Measurements from ENCODE around the gene ZBTB7A. TPM values are rescaled to one million over a fixed set of nuclear protein-coding genes. Genes with fewer than 3 reads are reported as not detected.

Gene ZBTB7A
- total and polyA plus RNA-seq, 2 of the 4 experiments (the other 2 are of a cell fraction): 3.2 to 10.3 TPM

- POLR2A ChIA-PET (ENCODE audit: unreplicated experiment): no interaction called here
Measured at GRCh38 chr19:4089946-4090345, 23.2 kb upstream of the ZBTB7A start.

More at GRCh38 chr19:4089946-4090345, 23.2 kb upstream of the ZBTB7A start:
- ATAC-seq (ENCODE audit: low read depth) (no peak), DNase-seq (no peak)
- H3K14ac ChIP-seq (replicated peaks; ENCODE audit: low read depth, low read length): no peak overlapping the region
- no peak overlapping the region for H2BK5ac ChIP-seq (ENCODE audit: low read depth, low read length, poor library complexity, severe bottlenecking)
- no peak overlapping the region for H3K18ac ChIP-seq (ENCODE audit: low read depth, low read length)
- no peaks in the 10 kb centered on the region for H3K27me3 ChIP-seq (ENCODE audit: control insufficient read depth, insufficient read depth, low read length)
- no peak overlapping the region for H3K4ac ChIP-seq (ENCODE audit: low read depth, low read length)
- H3K27ac ChIP-seq (ENCODE audit: insufficient read depth, low read length): no peak overlapping the region
- H2AFZ ChIP-seq (replicated peaks; ENCODE audit: low read length, poor library complexity): no peak overlapping the region
- H3K79me1 ChIP-seq (ENCODE audit: low read depth in 1 of 2, low read length in 2 of 2): no peaks in the 10 kb centered on the region
- no TSS peak for BruUV-seq (replicated peaks)
- CTCF ChIA-PET: no interaction called here
- H4K8ac ChIP-seq (ENCODE audit: low read depth in 2 of 2, low read length in 2 of 2): no peak overlapping the region
- no peak overlapping the region for H2BK20ac ChIP-seq (ENCODE audit: low read depth, low read length)
- no peak overlapping the region for H3K56ac ChIP-seq (ENCODE audit: extremely low read depth, insufficient read depth, low read length)
- in situ Hi-C loops (cut with MboI; ENCODE audit: low sequenced_read_pairs): no loop called here
- no peak overlapping the region for H2BK15ac ChIP-seq (ENCODE audit: low read depth, low read length)
- H3K4me3 ChIP-seq (ENCODE audit: insufficient read depth, low read depth, low read length): no peak overlapping the region
- H4K5ac ChIP-seq (ENCODE audit: low read depth, low read length): no peak overlapping the region
- H3K36me3 ChIP-seq (ENCODE audit: control insufficient read depth, insufficient read depth, low read length): peaks cover 44% of the 10 kb centered on the region
- intact Hi-C loops (cut with micrococcal nuclease): no loop called here
- no peak overlapping the region for H2BK120ac ChIP-seq (ENCODE audit: low read depth, low read length)
- H3K9ac ChIP-seq (ENCODE audit: low read depth, low read length): no peak overlapping the region
- dilution Hi-C loops (cut with HindIII; ENCODE audit: low sequenced_read_pairs, unreplicated experiment): no loop called here
- WGBS, 2 experiments (ENCODE audit: extremely low coverage in 2 of 2, insufficient read length in 1 of 2): 90% methylated on average over 5 of the region's 22 CpGs; no CpG with 5 or more reads in 1 of the 2 experiments
- no peak overlapping the region for H2AK5ac ChIP-seq (ENCODE audit: low read depth, low read length)
- H3K9me3 ChIP-seq (ENCODE audit: control insufficient read depth, insufficient read depth, low read length): no peaks in the 10 kb centered on the region
- TF ChIP-seq CHD1 (IDR thresholded peaks at IDR 0.05; ENCODE audit: low read depth, low read length) (no peak), USF2 (IDR thresholded peaks at IDR 0.05; ENCODE audit: low read depth, low read length) (no peak), MXI1 (IDR thresholded peaks at IDR 0.05; ENCODE audit: borderline replicate concordance, low read depth, low read length) (no peak)
- peaks cover 3% of the 10 kb centered on the region; the same call in 1 of the 2 replicates for H4K20me1 ChIP-seq (ENCODE audit: insufficient read depth, low read length)
- no peak overlapping the region for H3K4me2 ChIP-seq (ENCODE audit: low read depth, low read length)
- no peak overlapping the region for H4K91ac ChIP-seq (ENCODE audit: insufficient read depth, low read depth, low read length)
- no peak overlapping the region for H2AK9ac ChIP-seq (replicated peaks; ENCODE audit: low read depth, low read length, poor library complexity)
- H3K9me1 ChIP-seq (ENCODE audit: insufficient read depth, low read length): no peaks in the 10 kb centered on the region
- no peaks in the 10 kb centered on the region; the same call in 1 of the 2 replicates for H3K4me1 ChIP-seq (ENCODE audit: control insufficient read depth, insufficient read depth, low read length)
- no peak overlapping the region for H3K23ac ChIP-seq (ENCODE audit: low read depth, low read length)
